Measurements from ENCODE around the gene SPDYA.

Gene SPDYA

DNA sequence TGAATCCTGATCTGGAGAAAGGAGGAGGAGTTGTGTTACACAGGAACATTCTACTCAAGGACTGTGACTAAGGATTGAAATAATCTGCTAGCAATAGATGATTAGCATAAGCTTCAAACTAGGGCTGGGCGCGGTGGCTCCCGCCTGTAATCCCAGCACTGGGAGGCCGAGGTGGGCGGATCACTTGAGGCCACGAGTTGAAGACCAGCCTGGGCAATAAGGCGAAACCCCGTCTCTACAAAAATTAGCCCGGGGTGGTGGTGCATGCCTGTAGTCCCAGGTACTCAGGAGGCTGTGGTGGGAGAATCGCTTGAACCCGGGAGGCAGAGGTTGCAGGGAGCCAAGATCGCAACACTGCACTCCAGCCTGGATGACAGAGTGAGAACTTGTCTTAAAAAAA lies 58.0 kb downstream of the SPDYA start:
- no peak for TF ChIP-seq GATA2 (IDR thresholded peaks at IDR 0.05; ENCODE audit: low read depth, low read length)
- no peak for TF ChIP-seq GATA3 (IDR thresholded peaks at IDR 0.05; ENCODE audit: low read depth, low read length)

DNA sequence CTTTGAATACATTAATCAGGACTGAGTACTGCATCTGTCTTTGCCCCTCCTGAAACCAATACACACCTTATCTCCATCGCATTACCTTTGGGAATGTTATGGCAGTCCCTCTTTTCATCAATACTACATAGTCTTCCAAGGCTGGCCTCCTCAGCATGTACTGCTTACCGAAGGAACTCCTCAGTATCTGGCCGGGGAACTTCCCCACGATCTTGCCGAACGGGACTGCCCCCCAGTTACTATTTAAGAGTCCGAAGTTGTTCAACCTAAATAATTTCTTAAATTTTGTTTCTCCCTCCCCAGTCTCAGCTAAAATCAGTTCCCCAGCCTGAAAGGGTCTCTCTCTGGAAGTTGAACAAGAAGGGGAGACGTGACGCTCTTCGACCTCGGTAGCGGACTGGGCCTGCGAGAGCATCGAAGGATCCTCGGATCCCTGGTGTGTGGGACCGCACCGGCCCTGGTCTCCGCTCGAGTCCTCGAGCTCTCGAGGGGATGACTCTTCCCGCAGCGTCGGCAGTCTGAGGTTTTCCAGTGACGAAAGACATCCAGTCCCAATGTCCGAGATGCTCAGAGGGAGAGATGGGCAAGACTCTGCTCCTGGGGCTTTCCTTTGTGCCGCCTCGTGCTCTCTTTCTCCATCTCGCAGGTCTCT lies 59.0 kb downstream of the SPDYA start:
- no peak for TF ChIP-seq GATA3 (IDR thresholded peaks at IDR 0.05; ENCODE audit: low read depth, low read length)
- TF ChIP-seq GATA2 (IDR thresholded peaks at IDR 0.05; ENCODE audit: low read depth, low read length): no peak

DNA sequence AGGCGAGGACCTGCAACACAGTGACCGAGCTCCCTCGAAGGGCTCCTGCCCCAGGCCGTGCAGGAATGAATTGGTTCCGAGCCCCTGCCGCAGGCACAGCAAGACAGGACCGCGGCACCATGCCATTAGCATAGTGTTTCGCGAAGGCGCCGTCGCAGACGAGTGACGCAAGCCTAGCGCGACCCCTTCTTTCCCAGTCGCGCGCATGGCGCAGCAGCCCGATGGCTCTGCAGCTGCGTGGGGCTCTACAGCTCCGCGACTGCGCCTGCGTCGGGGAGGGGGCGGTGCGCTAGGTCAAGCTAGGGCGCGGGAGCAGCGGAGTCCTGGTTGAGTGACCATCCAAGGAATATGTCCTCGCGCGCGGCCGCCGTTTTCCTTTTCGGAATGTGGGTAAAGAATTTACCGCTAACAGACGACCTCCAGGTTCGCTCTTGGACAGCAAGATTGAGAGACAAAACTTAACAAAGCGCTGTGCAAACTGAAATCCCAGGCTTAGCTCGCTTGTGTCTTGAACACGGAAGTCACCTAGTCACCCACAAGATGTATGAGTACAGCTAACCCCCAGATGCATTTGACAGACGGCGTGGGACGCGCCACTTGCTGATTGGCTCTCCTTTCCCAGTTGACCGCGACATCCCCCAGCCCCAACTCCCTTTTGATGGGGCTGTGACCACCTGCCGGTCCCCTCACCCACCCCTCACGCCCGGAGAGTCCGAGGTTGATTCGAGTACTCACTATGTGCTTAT lies 59.7 kb downstream of the SPDYA start, which contains the start of gene TRMT61B:
TSS of gene TRMT61B (minus strand) at position 164 of the 746 bp plus-strand sequence. CDS start at position 132, 32 bp downstream.
- TF ChIP-seq GATA3 (IDR thresholded peaks at IDR 0.05; ENCODE audit: low read depth, low read length): no peak
- TF ChIP-seq GATA2 (IDR thresholded peaks at IDR 0.05; ENCODE audit: low read depth, low read length): no peak

DNA sequence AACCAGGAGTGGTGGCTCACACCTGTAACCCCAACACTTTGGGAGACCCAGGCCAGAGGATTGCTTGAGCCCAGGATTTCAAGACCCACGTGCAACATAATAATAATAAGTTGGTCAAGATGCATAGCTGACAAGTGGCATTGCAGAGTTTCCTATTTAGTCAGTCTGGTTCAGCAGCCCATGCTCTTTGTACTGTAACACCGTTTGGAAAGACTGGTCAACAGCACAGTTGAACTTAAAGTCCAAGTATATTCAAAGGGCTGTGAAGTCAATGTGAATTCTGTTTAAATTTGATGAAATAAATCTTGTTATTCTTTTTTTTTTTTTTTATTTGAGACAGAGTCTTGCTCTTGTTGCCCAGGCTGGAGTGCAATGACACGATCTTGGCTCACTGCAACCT lies 61.0 kb downstream of the SPDYA start:
- no peak for TF ChIP-seq GATA2 (IDR thresholded peaks at IDR 0.05; ENCODE audit: low read depth, low read length)
- no peak for TF ChIP-seq GATA3 (IDR thresholded peaks at IDR 0.05; ENCODE audit: low read depth, low read length)

DNA sequence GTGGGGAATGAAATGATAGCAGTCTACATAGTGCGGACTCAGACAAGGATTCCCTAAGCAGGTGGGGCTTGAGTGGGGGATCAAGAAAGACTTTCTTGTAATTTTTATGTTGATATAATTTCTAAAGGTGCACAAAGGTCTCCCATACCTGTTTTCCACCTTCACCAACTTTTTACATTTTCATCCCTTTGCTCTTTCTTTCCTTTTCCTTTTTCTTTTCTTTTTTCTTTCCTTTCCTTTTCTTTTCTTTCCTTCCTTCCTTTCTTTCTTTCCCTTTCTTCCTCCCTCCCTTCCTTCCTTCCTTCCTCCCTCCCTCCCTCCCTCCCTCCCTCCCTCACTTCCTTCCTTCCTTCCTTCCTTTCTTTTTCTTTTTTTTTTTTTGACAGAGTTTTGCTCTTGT lies 69.6 kb downstream of the SPDYA start:
- no peak for TF ChIP-seq GATA2 (IDR thresholded peaks at IDR 0.05; ENCODE audit: low read depth, low read length)
- no peak for TF ChIP-seq GATA3 (IDR thresholded peaks at IDR 0.05; ENCODE audit: low read depth, low read length)

DNA sequence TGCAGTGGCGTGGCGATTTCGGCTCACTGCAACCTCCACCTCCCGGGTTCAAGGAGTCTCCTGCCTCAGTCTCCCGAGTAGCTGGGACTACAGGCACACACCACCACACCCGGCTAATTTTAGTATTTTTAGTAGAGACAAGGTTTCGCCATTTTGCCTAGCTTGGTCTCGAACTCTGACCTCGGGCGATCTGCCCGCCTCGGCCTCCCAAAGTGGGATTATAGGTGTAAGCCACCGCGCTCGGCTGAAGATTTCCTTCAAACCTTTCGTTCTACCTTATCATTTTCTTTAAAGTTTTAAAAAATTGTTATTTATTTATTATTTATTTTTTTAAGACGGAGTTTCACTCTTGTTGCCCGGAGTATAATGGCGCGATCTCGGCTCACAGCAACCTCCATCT lies 82.9 kb downstream of the SPDYA start:
- TF ChIP-seq GATA2 (IDR thresholded peaks at IDR 0.05; ENCODE audit: low read depth, low read length) (no peak), GATA3 (IDR thresholded peaks at IDR 0.05; ENCODE audit: low read depth, low read length) (no peak)

DNA sequence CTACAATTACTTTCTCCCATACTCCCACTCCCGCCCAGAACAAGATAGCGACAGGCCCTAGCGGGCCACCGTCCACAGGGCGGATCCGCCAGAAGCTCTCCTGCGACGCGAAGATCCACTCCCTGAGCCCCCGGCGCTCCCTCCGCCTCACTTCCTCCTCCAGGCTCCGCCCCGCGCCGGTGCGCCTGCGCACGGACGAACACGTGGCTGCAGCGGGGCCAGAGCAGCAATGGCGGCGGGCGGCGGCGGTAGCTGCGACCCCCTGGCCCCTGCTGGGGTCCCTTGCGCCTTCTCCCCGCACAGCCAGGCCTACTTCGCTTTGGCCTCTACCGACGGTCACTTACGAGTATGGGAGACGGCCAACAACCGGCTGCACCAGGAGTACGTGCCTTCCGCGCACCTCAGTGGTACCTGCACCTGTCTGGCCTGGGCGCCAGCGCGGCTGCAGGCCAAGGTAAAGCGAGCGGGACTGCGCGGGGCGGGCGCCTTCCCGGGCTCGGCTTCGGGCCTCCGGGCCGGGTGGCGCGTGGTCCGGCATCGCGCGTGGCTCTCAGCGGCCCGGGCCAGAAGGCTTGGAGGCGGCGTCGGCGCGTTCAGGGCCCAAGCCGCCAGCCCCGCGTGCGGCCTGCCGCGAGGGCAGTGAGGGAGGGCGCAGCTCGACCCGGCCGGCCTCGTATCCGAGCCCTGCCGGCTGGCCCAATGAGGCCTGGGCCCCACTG lies 84.0 kb downstream of the SPDYA start, which contains the start of gene WDR43:
TSS of gene WDR43 (plus strand) at position 198 of the 719 bp plus-strand sequence. CDS start at position 230, 32 bp downstream.
- TF ChIP-seq GATA3 (IDR thresholded peaks at IDR 0.05; ENCODE audit: low read depth, low read length): no peak
- TF ChIP-seq GATA2 (IDR thresholded peaks at IDR 0.05; ENCODE audit: low read depth, low read length): peak; percentile 68

DNA sequence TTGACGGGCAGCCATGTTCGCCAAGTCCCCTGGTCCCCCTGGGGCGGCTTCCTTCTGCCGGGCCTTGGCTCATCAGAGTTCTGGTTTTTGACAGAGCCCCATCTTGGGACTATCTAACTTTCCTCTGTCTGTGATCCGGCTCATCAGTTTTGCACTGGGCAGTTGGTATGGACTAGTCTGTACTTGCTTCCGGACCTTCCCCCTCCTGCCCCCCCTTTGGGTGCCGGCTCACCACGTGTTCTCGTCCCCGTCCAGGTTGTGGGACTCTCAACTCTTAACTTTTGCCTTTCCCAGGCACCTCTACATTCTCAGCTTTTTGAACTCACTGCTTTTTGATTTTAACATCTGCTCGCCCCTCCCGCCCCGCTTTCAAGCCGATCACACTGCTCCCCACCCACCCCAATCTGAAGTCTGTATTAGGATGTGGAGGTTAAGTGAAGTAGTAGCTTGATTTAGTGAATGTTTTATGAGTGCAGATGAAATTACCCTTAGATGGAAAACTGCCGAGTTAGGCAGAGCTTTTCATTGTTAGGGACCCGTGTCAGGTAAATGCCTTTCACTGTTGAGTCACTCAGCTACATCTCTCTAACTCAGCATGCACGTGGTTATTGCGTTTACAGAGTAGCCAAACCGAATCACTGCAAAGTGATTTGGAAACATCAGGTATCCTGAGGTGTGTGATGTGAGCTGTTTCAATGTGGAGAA lies 84.7 kb downstream of the SPDYA start:
- no peak for TF ChIP-seq GATA3 (IDR thresholded peaks at IDR 0.05; ENCODE audit: low read depth, low read length)
- TF ChIP-seq GATA2 (IDR thresholded peaks at IDR 0.05; ENCODE audit: low read depth, low read length): no peak

DNA sequence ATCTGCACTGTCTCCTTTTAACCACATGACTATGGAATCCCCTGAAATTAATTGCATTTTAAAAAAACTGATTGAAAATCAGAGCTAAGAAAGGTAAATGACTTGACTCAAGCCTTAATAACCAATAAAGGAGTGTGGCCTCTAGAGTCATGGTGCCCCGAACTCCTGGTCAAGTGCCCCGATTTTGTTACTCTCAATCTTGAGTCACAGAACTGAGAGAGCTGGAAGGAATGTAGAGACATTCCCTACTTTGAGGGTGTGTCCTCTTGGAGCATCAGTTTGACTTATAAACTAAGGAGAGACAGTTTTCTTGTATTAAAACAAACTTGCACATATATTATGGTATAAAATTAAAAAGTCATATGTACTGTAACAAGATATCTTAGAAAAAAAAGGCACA lies 86.3 kb downstream of the SPDYA start:
- TF ChIP-seq GATA2 (IDR thresholded peaks at IDR 0.05; ENCODE audit: low read depth, low read length) (no peak), GATA3 (IDR thresholded peaks at IDR 0.05; ENCODE audit: low read depth, low read length) (no peak)

DNA sequence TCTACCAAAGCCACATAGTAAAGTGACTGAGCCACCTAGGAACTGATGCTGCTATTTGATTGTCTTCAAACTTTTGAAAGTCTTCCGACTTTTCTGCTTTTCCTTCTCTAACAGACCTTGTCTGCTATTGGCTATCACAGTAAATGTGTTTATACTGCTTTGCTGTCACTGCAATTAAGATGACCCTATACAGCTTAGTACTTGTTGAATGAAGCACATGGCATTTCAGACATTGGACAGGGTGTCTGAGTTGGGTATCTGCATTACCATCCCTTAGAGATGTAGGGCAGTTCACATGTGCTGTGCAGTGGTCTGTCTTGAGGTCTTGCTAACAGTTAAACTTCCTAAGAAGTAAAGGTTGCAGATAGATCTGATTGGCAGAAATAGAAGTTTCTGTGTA lies 87.4 kb downstream of the SPDYA start:
- TF ChIP-seq GATA2 (IDR thresholded peaks at IDR 0.05; ENCODE audit: low read depth, low read length) (no peak), GATA3 (IDR thresholded peaks at IDR 0.05; ENCODE audit: low read depth, low read length) (no peak)

Measured in SH-SY5Y (cell line).